Astrocyte (in vitro differentiated cells and primary cell): ENCODE data around the gene ATL3. TPM values are rescaled to one million over a fixed set of nuclear protein-coding genes. Genes with fewer than 3 reads are reported as not detected.
"Not testable (repeated sequence)": the region's sequence is repeated elsewhere in the genome, so short reads cannot be mapped to it uniquely, and the experiment has no call there.

Experiments used
- DNase-seq: peaks from one replicate; pipeline ENCODE4 v3.0.0-alpha.2; 2010; ENCODE audit warnings: low read depth
- FAIRE-seq: peaks from 2 replicates; lab custom pipeline; 2011; peaks lifted over from hg19 to GRCh38; lab: Jason Lieb, UNC
- H2AFZ ChIP-seq: 2 replicates; pipeline ENCODE4 v1.6.0; 2012; ENCODE audit warnings: low read depth, low read length, inconsistent platforms
- H3K27ac ChIP-seq: 2 replicates; pipeline ENCODE4 v1.5.1; 2011; ENCODE audit warnings: low read depth, low read length, inconsistent platforms
- H3K27me3 ChIP-seq: 2 replicates; pipeline ENCODE4 v1.6.0; 2011; ENCODE audit warnings: low read length, inconsistent platforms; ENCODE audit not compliant: insufficient read depth
- H3K36me3 ChIP-seq: 2 replicates; pipeline ENCODE4 v1.5.1; 2011; ENCODE audit warnings: low read length, inconsistent platforms; ENCODE audit not compliant: insufficient read depth
- H3K4me1 ChIP-seq: 2 replicates; pipeline ENCODE4 v1.5.1; 2011; ENCODE audit warnings: low read length, inconsistent platforms; ENCODE audit not compliant: insufficient read depth
- H3K4me2 ChIP-seq: 2 replicates; pipeline ENCODE4 v1.6.0; 2012; ENCODE audit warnings: low read length, inconsistent platforms
- H3K4me3 ChIP-seq: 2 replicates; pipeline ENCODE4 v1.5.1; 2011; ENCODE audit warnings: low read depth, mild to moderate bottlenecking, low read length, inconsistent platforms; ENCODE audit not compliant: insufficient read depth
- H3K79me2 ChIP-seq: 2 replicates; pipeline ENCODE4 v1.6.0; 2012; ENCODE audit warnings: mild to moderate bottlenecking, low read length, inconsistent platforms; ENCODE audit not compliant: insufficient read depth
- H3K9ac ChIP-seq: 2 replicates; pipeline ENCODE4 v1.6.0; 2012; ENCODE audit warnings: mild to moderate bottlenecking, low read length, inconsistent platforms
- H3K9me3 ChIP-seq: 2 replicates; pipeline ENCODE4 v1.5.1; 2012; ENCODE audit warnings: low read depth, mild to moderate bottlenecking, low read length, inconsistent platforms; ENCODE audit not compliant: insufficient read depth
- H4K20me1 ChIP-seq: 2 replicates; pipeline ENCODE4 v1.6.0; 2012; ENCODE audit warnings: low read length, inconsistent platforms; ENCODE audit not compliant: insufficient read depth
- H3K27ac Mint-ChIP-seq: one replicate; pipeline ENCODE4 v1.8.0; 2021; ENCODE audit warnings: mild to moderate bottlenecking, mixed read lengths; ENCODE audit not compliant: unreplicated experiment
- H3K27me3 Mint-ChIP-seq: one replicate; pipeline ENCODE4 v1.8.0; 2021; ENCODE audit warnings: low read depth, mixed read lengths; ENCODE audit not compliant: unreplicated experiment
- H3K36me3 Mint-ChIP-seq: one replicate; pipeline ENCODE4 v1.8.0; 2021; ENCODE audit warnings: low read depth, mixed read lengths; ENCODE audit not compliant: unreplicated experiment
- H3K4me1 Mint-ChIP-seq: one replicate; pipeline ENCODE4 v1.8.0; 2021; ENCODE audit warnings: low read depth, mixed read lengths; ENCODE audit not compliant: unreplicated experiment
- H3K4me3 Mint-ChIP-seq: one replicate; pipeline ENCODE4 v1.8.0; 2021; ENCODE audit warnings: mild to moderate bottlenecking, moderate library complexity, mixed read lengths; ENCODE audit not compliant: unreplicated experiment
- H3K9me3 Mint-ChIP-seq: one replicate; pipeline ENCODE4 v1.8.0; 2021; ENCODE audit warnings: mild to moderate bottlenecking, mixed read lengths; ENCODE audit not compliant: unreplicated experiment
- EZH2 ChIP-seq: IDR thresholded peaks from 2 replicates; pipeline ENCODE4 v1.6.1; 2012; ENCODE audit warnings: mild to moderate bottlenecking, low read length, inconsistent platforms; ENCODE audit not compliant: insufficient read depth
- total RNA-seq: library from RNA; stranded (reverse); gene quantifications from 2 replicates; pipeline ENCODE4 v1.2.1, GENCODE V29; 2021
- TF ChIP-seq, protein P1 (sequence below): IDR thresholded peaks from 2 replicates; pipeline ENCODE4 v1.5.1; 2011; ENCODE audit warnings: low read depth, mild to moderate bottlenecking, inconsistent platforms, low read length, moderate library complexity; ENCODE audit not compliant: insufficient read depth

ATL3 gene
- total RNA-seq, 1 donor from 2014 or later, result 45.2 TPM

GRCh38 chr11:63687845-63688244, 16.7 kb upstream of the ATL3 start:
- Histone ChIP-seq H3K9me3 (no peaks in the 10 kb centered on the region), H4K20me1 (peaks cover 56% of the 10 kb centered on the region), H3K9ac (no peak overlapping the region), H3K79me2 (peaks cover 81% of the 10 kb centered on the region), H3K4me1 (peaks cover 10% of the 10 kb centered on the region), H3K4me2 (no peak overlapping the region), H3K27ac (no peak overlapping the region), H3K27me3 (no peaks in the 10 kb centered on the region), H3K4me3 (no peak overlapping the region), H3K36me3 (no peaks in the 10 kb centered on the region), H2AFZ (no peak overlapping the region)
- no peak for DNase-seq
- Mint-ChIP-seq H3K36me3 (no peaks in the 10 kb centered on the region), H3K27me3 (no peaks in the 10 kb centered on the region), H3K4me1 (peaks cover 17% of the 10 kb centered on the region), H3K9me3 (no peaks in the 10 kb centered on the region), H3K4me3 (no peak overlapping the region), H3K27ac (no peak overlapping the region)
- no peak for FAIRE-seq
- TF ChIP-seq, protein P1, sequence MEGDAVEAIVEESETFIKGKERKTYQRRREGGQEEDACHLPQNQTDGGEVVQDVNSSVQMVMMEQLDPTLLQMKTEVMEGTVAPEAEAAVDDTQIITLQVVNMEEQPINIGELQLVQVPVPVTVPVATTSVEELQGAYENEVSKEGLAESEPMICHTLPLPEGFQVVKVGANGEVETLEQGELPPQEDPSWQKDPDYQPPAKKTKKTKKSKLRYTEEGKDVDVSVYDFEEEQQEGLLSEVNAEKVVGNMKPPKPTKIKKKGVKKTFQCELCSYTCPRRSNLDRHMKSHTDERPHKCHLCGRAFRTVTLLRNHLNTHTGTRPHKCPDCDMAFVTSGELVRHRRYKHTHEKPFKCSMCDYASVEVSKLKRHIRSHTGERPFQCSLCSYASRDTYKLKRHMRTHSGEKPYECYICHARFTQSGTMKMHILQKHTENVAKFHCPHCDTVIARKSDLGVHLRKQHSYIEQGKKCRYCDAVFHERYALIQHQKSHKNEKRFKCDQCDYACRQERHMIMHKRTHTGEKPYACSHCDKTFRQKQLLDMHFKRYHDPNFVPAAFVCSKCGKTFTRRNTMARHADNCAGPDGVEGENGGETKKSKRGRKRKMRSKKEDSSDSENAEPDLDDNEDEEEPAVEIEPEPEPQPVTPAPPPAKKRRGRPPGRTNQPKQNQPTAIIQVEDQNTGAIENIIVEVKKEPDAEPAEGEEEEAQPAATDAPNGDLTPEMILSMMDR, result no peak
- TF ChIP-seq EZH2, result no peak

- Mint-ChIP-seq H3K4me1 (peaks cover 17% of the 10 kb centered on the region), H3K27me3 (no peaks in the 10 kb centered on the region), H3K36me3 (no peaks in the 10 kb centered on the region), H3K4me3 (no peak overlapping the region), H3K9me3 (no peaks in the 10 kb centered on the region), H3K27ac (no peak overlapping the region)
- H3K4me1 ChIP-seq, result peaks cover 13% of the 10 kb centered on the region
- peaks cover 62% of the 10 kb centered on the region for H4K20me1 ChIP-seq
- no peaks in the 10 kb centered on the region for H3K36me3 ChIP-seq
- peaks cover 87% of the 10 kb centered on the region for H3K79me2 ChIP-seq
- no peak overlapping the region for H3K4me3 ChIP-seq
- no peak for DNase-seq
- TF ChIP-seq, protein P1, result no peak
- TF ChIP-seq EZH2, result no peak
- no peaks in the 10 kb centered on the region for H3K9me3 ChIP-seq
- no peak overlapping the region for H2AFZ ChIP-seq
- no peak overlapping the region for H3K9ac ChIP-seq
- H3K27ac ChIP-seq, result no peak overlapping the region
- no peak for FAIRE-seq
- no peak overlapping the region for H3K4me2 ChIP-seq
- H3K27me3 ChIP-seq, result no peaks in the 10 kb centered on the region
Observed at GRCh38 chr11:63686926-63687325, 15.8 kb upstream of the ATL3 start.

DNA sequence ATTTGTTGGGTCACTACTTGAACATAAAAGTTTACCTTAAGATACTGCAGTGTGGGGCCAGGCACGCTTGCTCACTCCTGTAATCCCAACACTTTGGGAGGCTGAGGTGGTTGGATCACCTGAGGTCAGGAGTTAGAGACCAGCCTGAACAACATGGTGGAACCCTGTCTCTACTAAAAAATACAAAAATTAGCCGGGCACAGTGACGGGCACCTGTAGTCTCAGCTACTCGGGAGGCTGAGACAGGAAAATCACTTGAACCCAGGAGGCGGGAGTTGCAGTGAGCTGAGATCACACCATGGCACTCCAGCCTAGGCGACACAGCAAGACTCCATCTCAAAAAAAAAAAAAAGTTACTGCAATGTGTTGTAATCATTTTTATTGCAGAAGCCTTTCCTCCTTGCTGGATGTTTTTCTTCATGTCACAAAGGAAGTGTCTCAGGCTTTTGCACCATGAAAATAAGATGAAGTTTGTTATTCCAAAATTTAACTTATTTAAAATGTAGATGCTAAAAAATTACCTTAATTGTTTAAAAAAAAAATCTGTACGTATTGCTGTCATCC, 14.1 kb upstream of the ATL3 start:
- not testable (repeated sequence) for H3K36me3 ChIP-seq, H3K4me2 ChIP-seq, DNase-seq, H3K36me3 Mint-ChIP-seq, H3K9ac ChIP-seq, H3K4me3 Mint-ChIP-seq, H3K4me3 ChIP-seq, H3K9me3 ChIP-seq, FAIRE-seq, H3K27me3 ChIP-seq, H3K27ac ChIP-seq, H3K27ac Mint-ChIP-seq, H2AFZ ChIP-seq, H3K27me3 Mint-ChIP-seq, H3K9me3 Mint-ChIP-seq
- H3K4me1 Mint-ChIP-seq, result peaks cover 19% of the 10 kb centered on the region
- Histone ChIP-seq H3K4me1 (peaks cover 16% of the 10 kb centered on the region), H4K20me1 (peaks cover 50% of the 10 kb centered on the region), H3K79me2 (peaks cover 76% of the 10 kb centered on the region)
